Uterus (tissue), 4 donors: ENCODE data around the gene MUC5AC. TPM values are rescaled to one million over a fixed set of nuclear protein-coding genes. Genes with fewer than 3 reads are reported as not detected.
"Not testable (repeated sequence)": the region's sequence is repeated elsewhere in the genome, so short reads cannot be mapped to it uniquely, and the experiment has no call there.

Experiments used
- DNase-seq, 2 donors: peaks; one replicate each; pipeline ENCODE4 v3.0.0-alpha.2; 2019 to 2020
- H3K27ac ChIP-seq, 2 donors: fragments of 200-600 bp; sonication (generic); 1 replicate in 1 of 2; 2 replicates in 1 of 2; pipeline ENCODE4 v1.5.1; 2016 to 2018
- H3K27me3 ChIP-seq, 2 donors: fragments of 200-600 bp; sonication (generic); one replicate each; pipeline ENCODE4 v1.5.1; 2018 to 2019; ENCODE audit warnings: control low read depth in 1 of 2
- H3K36me3 ChIP-seq, 2 donors: fragments of 200-600 bp; sonication (generic); one replicate each; pipeline ENCODE4 v1.5.1; 2019; ENCODE audit warnings: control low read depth in 1 of 2
- H3K4me1 ChIP-seq, 2 donors: fragments of 200-600 bp; sonication (generic); one replicate each; pipeline ENCODE4 v1.5.1; 2018 to 2019; ENCODE audit warnings: control low read depth in 1 of 2
- H3K4me3 ChIP-seq, 2 donors: fragments of 200-600 bp; sonication (generic); 1 replicate in 1 of 2; 2 replicates in 1 of 2; pipeline ENCODE4 v1.5.1; 2018 to 2019; ENCODE audit warnings: mild to moderate bottlenecking in 1 of 2
- H3K9me3 ChIP-seq, 2 donors: fragments of 200-600 bp; sonication (generic); one replicate each; pipeline ENCODE4 v1.5.1; 2019; ENCODE audit warnings: control low read depth in 1 of 2
- CTCF ChIP-seq, 4 experiments: fragments of 200-600 bp in 2 of 4; fragments of 450-650 bp in 2 of 4; sonication (generic) in 2 of 4; IDR thresholded peaks; one replicate each; pipeline ENCODE4 v1.5.1; 2016 to 2019; ENCODE audit warnings: antibody characterized with exemption in 4 of 4, mild to moderate bottlenecking in 2 of 4, moderate library complexity in 1 of 4
- POLR2A ChIP-seq, 2 donors: fragments of 450-650 bp; IDR thresholded peaks; one replicate each; pipeline ENCODE4 v1.6.1; 2016; ENCODE audit warnings: antibody characterized with exemption in 2 of 2, mild to moderate bottlenecking in 1 of 2, moderate library complexity in 1 of 2
- intact Hi-C: fragments of 100-400 bp; cut with DNase I; formaldehyde crosslinking; loops from one replicate; pipeline ENCODE4 v1.15.1; 2023; ENCODE audit warnings: low total_unique reads
- total RNA-seq, 4 donors: library from RNA; depleted of rRNA in 3 of 4; stranded (reverse); fragments of >200 nt in 3 of 4; gene quantifications; one replicate each; pipeline versions ENCODE4 v1.1.0 to v1.2.4, GENCODE V29; 2014 to 2023
- donor health status: DM: yes; HTN: yes; CAD: no.

Gene MUC5AC
- total RNA-seq, 4 donors from 2014 or later: under 0.01 TPM; not detected in 3

- no peaks in the 10 kb centered on the region for H3K4me1 ChIP-seq
- intact Hi-C loops: no loop called here
- H3K4me3 ChIP-seq: no peak overlapping the region
- H3K27ac ChIP-seq: no peak overlapping the region
- TF ChIP-seq CTCF (IDR thresholded peaks at IDR 0.05): no peak
- no peaks in the 10 kb centered on the region for H3K36me3 ChIP-seq
- H3K27me3 ChIP-seq: no peaks in the 10 kb centered on the region
- H3K9me3 ChIP-seq: no peaks in the 10 kb centered on the region
- no peak for DNase-seq
Observed at GRCh38 chr11:1172729-1173117, 15.0 kb downstream of the MUC5AC start.

GRCh38 chr11:1173396-1173795 is 15.6 kb downstream of the MUC5AC start:
- H3K9me3 ChIP-seq, H3K4me3 ChIP-seq, H3K27ac ChIP-seq, H3K4me1 ChIP-seq, H3K27me3 ChIP-seq, intact Hi-C loops, DNase-seq, H3K36me3 ChIP-seq: not testable (repeated sequence)

- Histone ChIP-seq H3K4me1 (no peaks in the 10 kb centered on the region), H3K27me3 (no peaks in the 10 kb centered on the region), H3K4me3 (no peak overlapping the region), H3K36me3 (no peaks in the 10 kb centered on the region), H3K27ac (no peak overlapping the region), H3K9me3 (no peaks in the 10 kb centered on the region)
- TF ChIP-seq CTCF (IDR thresholded peaks at IDR 0.05) (no peak), POLR2A (IDR thresholded peaks at IDR 0.05) (no peak)
- intact Hi-C loops: no loop called here
- DNase-seq: no peak
Observed at GRCh38 chr11:1174441-1175370, 17.0 kb downstream of the MUC5AC start.

GRCh38 chr11:1175461-1176223 is 17.9 kb downstream of the MUC5AC start:
- Histone ChIP-seq H3K27me3 (no peaks in the 10 kb centered on the region), H3K4me3 (no peak overlapping the region)

More at GRCh38 chr11:1175461-1176223, 17.9 kb downstream of the MUC5AC start:
- no peak for DNase-seq
- intact Hi-C loops: no loop called here
- Histone ChIP-seq H3K36me3 (no peaks in the 10 kb centered on the region), H3K27ac (no peak overlapping the region), H3K9me3 (no peaks in the 10 kb centered on the region), H3K4me1 (no peaks in the 10 kb centered on the region)
- TF ChIP-seq POLR2A (IDR thresholded peaks at IDR 0.05): no peak
- no peak for TF ChIP-seq CTCF (IDR thresholded peaks at IDR 0.05)
